PFSK-1 (cell line): Measurements from ENCODE around the gene SIM1.

ENCODE experiments used
- FOXP2 ChIP-seq: optimal IDR thresholded peaks from 2 replicates; pipeline ENCODE3; 2011; ENCODE audit warnings: borderline replicate concordance, control low read depth, inconsistent platforms; ENCODE audit not compliant: insufficient read depth; ENCODE audit errors: extremely low read length, extremely low read depth
- SIN3A ChIP-seq: IDR thresholded peaks from 2 replicates; pipeline ENCODE4 v1.6.1; 2012; ENCODE audit warnings: mild to moderate bottlenecking, low read length, moderate library complexity, borderline replicate concordance; ENCODE audit not compliant: insufficient read depth
- TAF1 ChIP-seq: IDR thresholded peaks from 2 replicates; pipeline ENCODE4 v1.6.1; 2012; ENCODE audit warnings: low read length, control low read depth, borderline replicate concordance; ENCODE audit not compliant: insufficient read depth

DNA sequence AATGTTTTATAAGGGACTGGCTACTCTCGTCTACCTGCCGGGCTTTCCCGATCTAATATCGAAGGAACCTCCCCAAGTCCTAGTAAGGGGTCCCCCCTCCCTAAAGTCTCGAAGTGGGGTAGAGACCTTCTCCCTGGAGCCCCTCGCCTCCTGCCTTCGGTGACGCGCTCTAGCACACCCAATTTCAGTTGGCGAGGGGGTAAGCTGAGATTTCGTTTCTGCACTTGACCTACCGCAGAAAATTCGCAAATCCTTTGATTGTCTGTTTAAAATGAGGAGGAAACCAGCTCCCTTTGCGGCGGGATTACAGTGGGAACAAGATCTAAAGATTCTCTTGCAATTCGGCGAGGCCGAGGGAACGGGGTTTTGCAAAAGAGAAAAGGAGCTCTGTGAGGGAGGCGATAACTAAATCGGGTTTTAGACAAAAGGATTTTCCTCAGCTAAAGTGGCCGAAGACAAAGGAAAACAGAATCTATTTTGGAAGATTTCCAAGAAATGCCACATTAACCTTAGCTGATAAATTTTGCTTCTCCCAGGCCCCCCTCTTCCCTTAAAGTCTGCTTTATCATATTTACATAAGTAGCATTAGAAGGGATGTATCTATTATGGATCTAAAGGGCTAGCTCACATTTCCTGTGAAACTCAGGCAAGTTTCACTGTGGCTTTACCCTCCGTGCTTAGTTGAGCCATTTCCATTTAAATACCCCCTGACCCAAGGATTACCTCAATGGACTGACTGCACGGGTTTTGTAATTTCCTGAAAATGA, 8.4 kb downstream of the SIM1 start:
- TF ChIP-seq TAF1 (no peak), FOXP2 (no peak), SIN3A (no peak)
